HCT116 (cell line): ENCODE results near the gene PRAMEF11. TPM values are rescaled to one million over a fixed set of nuclear protein-coding genes. Genes with fewer than 3 reads are reported as not detected.
"Not testable (repeated sequence)": the region's sequence is repeated elsewhere in the genome, so short reads cannot be mapped to it uniquely, and the experiment has no call there.

Source experiments
- ATAC-seq: fragments of 200-7000 bp; cut with Tn5 transposase; 2 replicates; pipeline ENCODE4 v1.9.1; 2020; ENCODE audit warnings: mild to moderate bottlenecking, moderate library complexity
- Bru-seq: library from RNA; stranded (reverse); fragments of 400-500 nt; gene quantifications from one replicate; lab custom pipeline; 2021; lab: Mats Ljungman, UMichigan
- BruChase-seq, 2 experiments: library from RNA; stranded (reverse); fragments of 400-500 nt; gene quantifications; one replicate each; lab custom pipeline; 2021; lab: Mats Ljungman, UMichigan
- BruUV-seq: library from RNA; stranded (reverse); fragments of 400-500 nt; replicated peaks from 2 replicates; lab custom pipeline; 2021; lab: Mats Ljungman, UMichigan
- CTCF ChIA-PET: fragments of 300-600 bp; sonication (Branson Sonifier 250); formaldehyde crosslinking; loops from one replicate; lab custom pipeline; 2021; ENCODE audit warnings: antibody characterized with exemption; lab: Charles Lee
- POLR2A ChIA-PET: fragments of 300-600, 350-600 bp; sonication (Branson Sonifier 250); formaldehyde crosslinking; loops from one replicate; lab custom pipeline; 2021; ENCODE audit warnings: antibody characterized with exemption; lab: Charles Lee
- RAD21 ChIA-PET, 2 experiments: fragments of 300-600 bp; sonication (Branson Sonifier 250); formaldehyde crosslinking; loops; one replicate each; lab custom pipeline; 2023; ENCODE audit warnings: low total read pairs in 2 of 2; ENCODE audit not compliant: uncharacterized antibody in 2 of 2, unreplicated experiment in 2 of 2, low non-redundant PET in 1 of 2; lab: Charles Lee
- DNase-seq: peaks from one replicate; pipeline ENCODE4 v3.0.0-alpha.2; 2010; ENCODE audit warnings: low read depth, low spot score
- H2AFZ ChIP-seq: fragments of 200-600 bp; shearing (Covaris generic), sonication (generic); 2 replicates; pipeline ENCODE4 v1.6.1; 2017; ENCODE audit warnings: low read depth, mixed run types, mixed read lengths, antibody characterized with exemption, low read length; ENCODE audit not compliant: poor library complexity, severe bottlenecking
- H3K27ac ChIP-seq: 2 replicates; pipeline ENCODE4 v1.5.1; 2012; ENCODE audit warnings: low read depth, low read length
- H3K27me3 ChIP-seq: fragments of 200-600 bp; sonication (generic); 2 replicates; pipeline ENCODE4 v1.6.1; 2016; ENCODE audit warnings: mixed run types, low read length, mixed read lengths; ENCODE audit not compliant: insufficient read depth
- H3K36me3 ChIP-seq, 2 experiments: fragments of 200-500 bp in 1 of 2; fragments of 200-600 bp in 1 of 2; sonication (Bioruptor generic) in 1 of 2; sonication (generic) in 1 of 2; 2 replicates each; pipeline versions ENCODE4 v1.5.1 to v1.6.1; 2014 to 2016; ENCODE audit warnings: low read length in 2 of 2, inconsistent platforms in 1 of 2, mixed read lengths in 1 of 2, mixed run types in 1 of 2; ENCODE audit not compliant: insufficient read depth in 2 of 2, control insufficient read depth in 1 of 2
- H3K4me1 ChIP-seq, 2 experiments: fragments of 200-600 bp in 1 of 2; sonication (generic) in 1 of 2; 2 replicates each; pipeline versions ENCODE4 v1.5.1 to v1.6.1; 2012 to 2017; ENCODE audit warnings: low read length in 2 of 2, inconsistent platforms in 1 of 2, mild to moderate bottlenecking in 1 of 2, mixed read lengths in 1 of 2, mixed run types in 1 of 2, moderate library complexity in 1 of 2; ENCODE audit not compliant: insufficient read depth in 2 of 2, control insufficient read depth in 1 of 2
- H3K4me2 ChIP-seq: fragments of 200-600 bp; sonication (generic); 2 replicates; pipeline ENCODE4 v1.6.1; 2017; ENCODE audit warnings: mixed run types, low read length, mixed read lengths
- H3K4me3 ChIP-seq, 2 experiments: fragments of 200-600 bp in 1 of 2; sonication (generic) in 1 of 2; replicated peaks in 1 of 2; 2 replicates each; pipeline ENCODE4 v1.5.1; 2011 to 2016; ENCODE audit warnings: low read length in 2 of 2, control low read depth in 1 of 2, low read depth in 1 of 2, mild to moderate bottlenecking in 1 of 2, mixed read lengths in 1 of 2, mixed run types in 1 of 2
- H3K79me2 ChIP-seq: fragments of 200-600 bp; sonication (generic); 2 replicates; pipeline ENCODE4 v1.6.1; 2017; ENCODE audit warnings: mild to moderate bottlenecking, mixed run types, low read length, moderate library complexity, mixed read lengths; ENCODE audit not compliant: insufficient read depth
- H3K9ac ChIP-seq: fragments of 200-600 bp; sonication (generic); 2 replicates; pipeline ENCODE4 v1.6.1; 2016; ENCODE audit warnings: low read length, mixed read lengths
- H3K9me2 ChIP-seq: fragments of 200-600 bp; sonication (generic), shearing (Covaris generic); 2 replicates; pipeline ENCODE4 v1.6.1; 2017; ENCODE audit warnings: mixed run types, mild to moderate bottlenecking, moderate library complexity; ENCODE audit not compliant: insufficient read depth
- H3K9me3 ChIP-seq, 2 experiments: fragments of 200-500 bp in 1 of 2; fragments of 200-600 bp in 1 of 2; sonication (Bioruptor generic) in 1 of 2; sonication (generic) in 1 of 2; 2 replicates each; pipeline ENCODE4 v1.6.1; 2014 to 2017; ENCODE audit warnings: low read length in 2 of 2, mixed read lengths in 2 of 2, inconsistent platforms in 1 of 2, low read depth in 1 of 2, mild to moderate bottlenecking in 1 of 2, mixed run types in 1 of 2, moderate library complexity in 1 of 2; ENCODE audit not compliant: control insufficient read depth in 1 of 2, insufficient read depth in 1 of 2
- H4K20me1 ChIP-seq: fragments of 200-600 bp; sonication (generic), shearing (Covaris generic); 2 replicates; pipeline ENCODE4 v1.6.1; 2017; ENCODE audit warnings: mixed run types, mild to moderate bottlenecking, moderate library complexity; ENCODE audit not compliant: insufficient read depth
- intact Hi-C: fragments of 100-400 bp; cut with micrococcal nuclease; formaldehyde crosslinking; loops from 2 replicates; pipeline ENCODE4 v1.10.0; 2022
- long read RNA-seq: library from polyadenylated mRNA; unstranded; transcript quantifications from one replicate; pipeline ENCODE4 v2.0.0, GENCODE V29; 2021; ENCODE audit not compliant: unreplicated experiment
- polyA plus RNA-seq: library from polyadenylated mRNA; unstranded; fragments of >200 nt; gene quantifications from 2 replicates; pipeline ENCODE4 v1.2.1, GENCODE V29; 2012; ENCODE audit warnings: missing spikeins
- total RNA-seq: library from RNA; stranded (reverse); gene quantifications from one replicate; pipeline ENCODE4 v1.2.1, GENCODE V29; 2021; ENCODE audit not compliant: unreplicated experiment

PRAMEF11 gene
- not detected for total RNA-seq
- not detected in 2 replicates for polyA plus RNA-seq
- Bru-seq, nascent RNA: not detected
- BruChase-seq, experiment 1, labeled RNA remaining after a 6-hour chase: not detected
- BruChase-seq, experiment 2, labeled RNA remaining after a 2-hour chase: not detected
- long read RNA-seq: 0 reads

GRCh38 chr1:12831310-12831709 lies at the start of gene PRAMEF11:
TSS of gene PRAMEF11 (minus strand) at chr1:12831410. CDS start at chr1:12828789, 2,621 bp downstream.
- H3K4me3 ChIP-seq, H3K27me3 ChIP-seq, CTCF ChIA-PET, H3K9ac ChIP-seq, H2AFZ ChIP-seq, H4K20me1 ChIP-seq, DNase-seq, H3K27ac ChIP-seq, ATAC-seq, BruUV-seq, H3K4me2 ChIP-seq, H3K79me2 ChIP-seq, intact Hi-C loops, H3K4me1 ChIP-seq, H3K9me2 ChIP-seq, RAD21 ChIA-PET, H3K9me3 ChIP-seq, H3K36me3 ChIP-seq, POLR2A ChIA-PET: not testable (repeated sequence)

GRCh38 chr1:12878453-12878852 lies 47.2 kb upstream of the PRAMEF11 start:
- BruUV-seq, DNase-seq, H3K4me1 ChIP-seq, H3K9ac ChIP-seq, H3K27me3 ChIP-seq, H2AFZ ChIP-seq, H3K4me3 ChIP-seq, H3K9me2 ChIP-seq, POLR2A ChIA-PET, H3K4me2 ChIP-seq, H3K27ac ChIP-seq, H3K9me3 ChIP-seq, H3K36me3 ChIP-seq, intact Hi-C loops, ATAC-seq, H3K79me2 ChIP-seq, RAD21 ChIA-PET, CTCF ChIA-PET, H4K20me1 ChIP-seq: not testable (repeated sequence)

- BruUV-seq, H3K4me1 ChIP-seq, H2AFZ ChIP-seq, POLR2A ChIA-PET, RAD21 ChIA-PET, H3K27ac ChIP-seq, CTCF ChIA-PET, intact Hi-C loops, H3K4me2 ChIP-seq, H3K9ac ChIP-seq, H3K9me2 ChIP-seq, ATAC-seq, H3K9me3 ChIP-seq, H4K20me1 ChIP-seq, H3K79me2 ChIP-seq, H3K4me3 ChIP-seq, H3K36me3 ChIP-seq, DNase-seq, H3K27me3 ChIP-seq: not testable (repeated sequence)
Observed at GRCh38 chr1:12863131-12863880, 32.1 kb upstream of the PRAMEF11 start.

GRCh38 chr1:12856786-12857185 lies 25.6 kb upstream of the PRAMEF11 start, which contains the start of gene PRAMEF2:
TSS of gene PRAMEF2 (plus strand) at chr1:12857086. CDS start at chr1:12859010, 1,924 bp downstream.
- H3K4me2 ChIP-seq, H3K9ac ChIP-seq: not testable (repeated sequence)

More at GRCh38 chr1:12856786-12857185, 25.6 kb upstream of the PRAMEF11 start, which contains the start of gene PRAMEF2:
- H2AFZ ChIP-seq, H3K27ac ChIP-seq, H3K9me2 ChIP-seq, intact Hi-C loops, BruUV-seq, RAD21 ChIA-PET, ATAC-seq, H3K79me2 ChIP-seq, POLR2A ChIA-PET, H4K20me1 ChIP-seq, H3K9me3 ChIP-seq, H3K4me3 ChIP-seq, DNase-seq, H3K27me3 ChIP-seq, H3K36me3 ChIP-seq, CTCF ChIA-PET: not testable (repeated sequence)
- peaks cover 2 to 11% of the 10 kb centered on the region in 2 experiments; a peak in 3 of 4 replicates for H3K4me1 ChIP-seq
